Vagina (tissue), 2 donors: ENCODE measurements around the gene CHRNA4. TPM values are rescaled to one million over a fixed set of nuclear protein-coding genes. Genes with fewer than 3 reads are reported as not detected.
"Not testable (repeated sequence)": the region's sequence is repeated elsewhere in the genome, so short reads cannot be mapped to it uniquely, and the experiment has no call there.

Experiments
- DNase-seq, 2 donors: peaks; one replicate each; pipeline ENCODE4 v3.0.0-alpha.2; 2017; ENCODE audit errors: extremely low spot score in 2 of 2
- H3K27ac ChIP-seq: fragments of 200-600 bp; sonication (generic); one replicate; pipeline ENCODE4 v1.5.1; 2019
- H3K27me3 ChIP-seq: fragments of 200-600 bp; sonication (generic); one replicate; pipeline ENCODE4 v1.5.1; 2019
- H3K36me3 ChIP-seq, 2 donors: fragments of 200-600 bp; sonication (generic); one replicate each; pipeline ENCODE4 v1.5.1; 2017 to 2019
- H3K4me1 ChIP-seq: fragments of 200-600 bp; sonication (generic); one replicate; pipeline ENCODE4 v1.5.1; 2019
- H3K4me3 ChIP-seq, 2 donors: fragments of 200-600 bp; sonication (generic); 1 replicate in 1 of 2; 2 replicates in 1 of 2; pipeline ENCODE4 v1.5.1; 2016 to 2019
- H3K9me3 ChIP-seq: fragments of 200-600 bp; sonication (generic); one replicate; pipeline ENCODE4 v1.5.1; 2019
- POLR2A ChIP-seq, 2 donors: fragments of 450-650 bp; IDR thresholded peaks; one replicate each; pipeline ENCODE4 v1.6.1; 2017; ENCODE audit warnings: antibody characterized with exemption in 2 of 2, mild to moderate bottlenecking in 2 of 2, moderate library complexity in 2 of 2
- POLR2AphosphoS5 ChIP-seq, 2 donors: sonication (generic); formaldehyde crosslinking; IDR thresholded peaks; one replicate each; pipeline ENCODE4 v1.9.0; 2017; ENCODE audit warnings: antibody characterized with exemption in 2 of 2, mild to moderate bottlenecking in 2 of 2, low read depth in 1 of 2; ENCODE audit not compliant: insufficient read depth in 1 of 2
- intact Hi-C: fragments of 100-400 bp; cut with DNase I; formaldehyde crosslinking; loops from one replicate; pipeline ENCODE4 v1.15.1; 2023
- total RNA-seq: library from RNA; depleted of rRNA; stranded (reverse); fragments of >200 nt; gene quantifications from one replicate; pipeline ENCODE4 v1.2.3, GENCODE V29; 2016
- TF ChIP-seq, protein P1 (sequence below), 3 experiments: fragments of 450-650 bp in 2 of 3; fragments of 200-600 bp in 1 of 3; sonication (generic) in 1 of 3; IDR thresholded peaks; one replicate each; pipeline ENCODE4 v1.5.1; 2017 to 2019; ENCODE audit warnings: antibody characterized with exemption in 3 of 3, mild to moderate bottlenecking in 2 of 3, moderate library complexity in 2 of 3

The CHRNA4 gene
- total RNA-seq, 1 donor from 2014 or later = 0.25 TPM

DNA sequence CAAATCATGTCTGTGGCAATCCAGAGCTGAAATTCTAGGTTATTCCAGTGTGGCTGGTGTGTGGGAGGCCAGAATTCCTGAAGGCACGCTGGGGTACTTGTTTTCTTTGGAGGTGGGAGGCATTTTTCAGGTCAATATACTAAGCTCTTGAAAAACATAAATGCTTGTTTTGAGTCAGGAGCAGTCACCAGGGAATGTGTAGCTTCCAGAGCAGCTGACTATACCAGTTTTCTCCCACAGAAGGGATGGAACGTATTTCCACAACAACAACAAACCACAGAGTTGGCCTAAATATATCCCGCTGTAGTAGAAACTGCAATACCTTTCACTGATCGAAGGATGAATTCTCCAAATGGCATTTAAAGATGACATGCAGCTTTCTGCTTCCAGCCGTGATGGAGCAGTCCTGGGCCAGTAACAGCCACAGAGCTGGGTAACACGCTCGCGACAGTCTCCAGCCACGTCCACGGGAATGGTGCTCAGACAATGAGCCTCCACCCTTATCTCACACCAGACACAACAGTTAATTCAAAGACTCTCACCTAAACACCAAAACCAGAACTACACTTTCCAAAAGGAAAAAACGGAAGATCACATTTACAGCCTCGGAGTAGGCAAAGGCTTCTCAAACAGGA, 23.2 kb downstream of the CHRNA4 start:
- TF ChIP-seq, protein P1, sequence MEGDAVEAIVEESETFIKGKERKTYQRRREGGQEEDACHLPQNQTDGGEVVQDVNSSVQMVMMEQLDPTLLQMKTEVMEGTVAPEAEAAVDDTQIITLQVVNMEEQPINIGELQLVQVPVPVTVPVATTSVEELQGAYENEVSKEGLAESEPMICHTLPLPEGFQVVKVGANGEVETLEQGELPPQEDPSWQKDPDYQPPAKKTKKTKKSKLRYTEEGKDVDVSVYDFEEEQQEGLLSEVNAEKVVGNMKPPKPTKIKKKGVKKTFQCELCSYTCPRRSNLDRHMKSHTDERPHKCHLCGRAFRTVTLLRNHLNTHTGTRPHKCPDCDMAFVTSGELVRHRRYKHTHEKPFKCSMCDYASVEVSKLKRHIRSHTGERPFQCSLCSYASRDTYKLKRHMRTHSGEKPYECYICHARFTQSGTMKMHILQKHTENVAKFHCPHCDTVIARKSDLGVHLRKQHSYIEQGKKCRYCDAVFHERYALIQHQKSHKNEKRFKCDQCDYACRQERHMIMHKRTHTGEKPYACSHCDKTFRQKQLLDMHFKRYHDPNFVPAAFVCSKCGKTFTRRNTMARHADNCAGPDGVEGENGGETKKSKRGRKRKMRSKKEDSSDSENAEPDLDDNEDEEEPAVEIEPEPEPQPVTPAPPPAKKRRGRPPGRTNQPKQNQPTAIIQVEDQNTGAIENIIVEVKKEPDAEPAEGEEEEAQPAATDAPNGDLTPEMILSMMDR (IDR thresholded peaks at IDR 0.05) = no peak
- TF ChIP-seq POLR2AphosphoS5 (IDR thresholded peaks at IDR 0.05; ENCODE audit: insufficient read depth in 1 of 2, low read depth in 1 of 2) = no peak
- no peak for TF ChIP-seq POLR2A (IDR thresholded peaks at IDR 0.05)
- no peaks in the 10 kb centered on the region for H3K27me3 ChIP-seq
- intact Hi-C loops = no loop called here

DNA sequence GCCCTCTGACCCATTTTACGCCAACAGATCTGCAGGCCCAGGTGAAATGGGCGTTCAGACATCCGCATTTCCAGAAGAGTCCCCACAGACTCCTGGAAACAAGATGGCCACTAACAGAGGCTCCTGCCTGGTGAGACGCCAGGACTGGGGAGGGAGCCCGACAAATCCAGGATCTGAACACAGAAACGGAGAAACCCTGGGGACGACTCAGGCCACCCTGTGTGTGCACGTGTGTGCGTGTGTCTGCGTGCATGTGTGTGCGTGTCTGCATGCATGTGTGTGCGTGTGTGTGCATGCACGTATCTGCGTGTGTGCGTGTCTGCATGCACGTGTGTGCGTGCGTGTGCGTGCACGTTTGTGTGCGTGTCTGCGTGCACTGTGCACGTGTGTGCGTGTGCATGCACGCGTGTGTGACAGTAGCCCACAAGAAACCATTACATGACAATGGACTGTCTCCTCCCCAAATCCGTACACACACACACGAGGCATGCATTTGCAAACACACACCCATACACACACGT, 24.9 kb downstream of the CHRNA4 start:
- DNase-seq = no peak
- TF ChIP-seq POLR2AphosphoS5 (IDR thresholded peaks at IDR 0.05; ENCODE audit: insufficient read depth in 1 of 2, low read depth in 1 of 2) (no peak), POLR2A (IDR thresholded peaks at IDR 0.05) (no peak)
- TF ChIP-seq, protein P1 (IDR thresholded peaks at IDR 0.05) = no peak
- Histone ChIP-seq H3K4me1 (no peaks in the 10 kb centered on the region), H3K4me3 (no peak overlapping the region), H3K27ac (no peak overlapping the region), H3K36me3 (no peaks in the 10 kb centered on the region), H3K9me3 (no peaks in the 10 kb centered on the region), H3K27me3 (no peaks in the 10 kb centered on the region)
- intact Hi-C loops = no loop called here

More for the DNA sequence above, 23.2 kb downstream of the CHRNA4 start:
- no peaks in the 10 kb centered on the region for H3K36me3 ChIP-seq
- no peak overlapping the region for H3K4me3 ChIP-seq
- no peak overlapping the region for H3K27ac ChIP-seq
- DNase-seq = no peak
- no peaks in the 10 kb centered on the region for H3K9me3 ChIP-seq
- H3K4me1 ChIP-seq = no peaks in the 10 kb centered on the region

DNA sequence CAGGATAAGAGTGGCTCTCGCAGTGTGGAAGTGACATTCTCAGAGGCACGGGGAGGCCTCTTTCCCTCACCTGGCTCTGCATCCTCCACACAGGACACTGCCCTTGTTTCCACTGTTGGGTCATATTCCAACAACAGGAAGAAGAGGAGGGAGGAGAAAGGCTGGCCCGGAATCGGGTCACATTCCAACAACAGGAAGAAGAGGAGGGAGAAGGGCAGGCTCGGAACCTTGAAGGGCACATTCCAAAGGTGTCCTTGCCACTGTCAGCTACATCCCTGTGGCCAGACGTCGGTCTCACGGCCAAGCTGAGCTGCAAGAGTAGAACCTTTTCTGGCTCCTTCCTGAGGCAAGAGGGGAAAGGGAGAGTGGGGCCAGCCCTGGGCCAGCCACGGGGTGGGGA, 25.4 kb downstream of the CHRNA4 start:
- TF ChIP-seq POLR2AphosphoS5 (IDR thresholded peaks at IDR 0.05; ENCODE audit: insufficient read depth in 1 of 2, low read depth in 1 of 2) (no peak), POLR2A (IDR thresholded peaks at IDR 0.05) (no peak)
- TF ChIP-seq, protein P1 (IDR thresholded peaks at IDR 0.05) = no peak
- no peak for DNase-seq
- Histone ChIP-seq H3K4me3 (no peak overlapping the region), H3K27me3 (no peaks in the 10 kb centered on the region), H3K36me3 (no peaks in the 10 kb centered on the region), H3K9me3 (no peaks in the 10 kb centered on the region), H3K27ac (no peak overlapping the region), H3K4me1 (no peaks in the 10 kb centered on the region)
- intact Hi-C loops = no loop called here

DNA sequence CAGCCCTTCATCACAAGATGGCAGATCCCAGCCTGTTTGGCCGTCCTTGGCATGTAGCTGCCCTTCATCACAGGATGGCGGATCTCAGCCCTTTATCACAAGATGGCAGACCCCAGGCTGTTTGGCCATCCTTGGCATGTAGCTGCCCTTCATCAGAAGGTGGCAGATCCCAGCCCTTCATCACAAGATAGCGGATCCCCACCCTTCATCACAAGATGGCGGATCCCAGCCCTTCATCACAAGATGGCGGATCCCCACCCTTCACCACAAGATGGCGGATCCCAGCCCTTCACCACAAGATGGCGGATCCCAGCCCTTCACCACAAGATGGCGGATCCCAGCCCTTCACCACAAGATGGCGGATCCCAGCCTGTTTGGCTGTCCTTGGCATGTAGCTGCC, 26.1 kb downstream of the CHRNA4 start:
- H3K9me3 ChIP-seq, H3K4me3 ChIP-seq, DNase-seq, H3K4me1 ChIP-seq, intact Hi-C loops, H3K36me3 ChIP-seq, H3K27ac ChIP-seq, H3K27me3 ChIP-seq: not testable (repeated sequence)

DNA sequence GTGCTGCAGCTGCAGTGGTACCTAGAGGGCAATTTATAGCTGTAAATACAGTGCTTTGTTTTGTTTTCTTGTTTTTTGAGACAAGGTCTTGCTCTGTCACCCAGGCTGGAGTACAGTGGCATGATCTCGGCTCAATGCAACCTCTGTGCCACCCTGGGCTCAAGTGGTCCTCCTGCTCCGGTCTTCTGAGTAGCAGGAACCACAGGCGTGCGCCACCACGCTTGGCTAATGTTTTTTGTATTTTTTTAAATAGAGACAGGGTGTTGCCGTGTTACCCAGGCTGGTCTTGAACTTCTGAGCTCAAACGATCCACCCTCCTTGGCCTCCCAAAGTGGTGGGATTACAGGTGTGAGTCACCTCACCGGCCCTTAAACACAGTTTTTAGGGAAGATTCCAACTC, 26.8 kb downstream of the CHRNA4 start:
- no peaks in the 10 kb centered on the region for H3K27me3 ChIP-seq
- H3K36me3 ChIP-seq = no peaks in the 10 kb centered on the region
- no peak for DNase-seq
- no peaks in the 10 kb centered on the region for H3K9me3 ChIP-seq
- H3K27ac ChIP-seq = no peak overlapping the region
- intact Hi-C loops = no loop called here
- H3K4me3 ChIP-seq = no peak overlapping the region
- H3K4me1 ChIP-seq = no peaks in the 10 kb centered on the region
- TF ChIP-seq POLR2A (IDR thresholded peaks at IDR 0.05) (no peak), POLR2AphosphoS5 (IDR thresholded peaks at IDR 0.05; ENCODE audit: insufficient read depth in 1 of 2, low read depth in 1 of 2) (no peak)
- TF ChIP-seq, protein P1 (IDR thresholded peaks at IDR 0.05) = no peak
